Kidney (tissue), 14 donors: ENCODE results near the gene CUTA. TPM values are rescaled to one million over a fixed set of nuclear protein-coding genes. Genes with fewer than 3 reads are reported as not detected.
A peak's percentile ranks its signal among the peaks of the same experiment; 100 is the strongest.
"Not testable (repeated sequence)": the region's sequence is repeated elsewhere in the genome, so short reads cannot be mapped to it uniquely, and the experiment has no call there.

Source experiments
- DNase-seq, 5 donors: peaks; one replicate each; pipeline ENCODE4 v3.0.0-alpha.2; 2013 to 2020
- FAIRE-seq: peaks from 2 replicates; lab custom pipeline; 2012; peaks lifted over from hg19 to GRCh38; lab: Jason Lieb, UNC
- H3K27ac ChIP-seq, 2 donors: one replicate each; pipeline ENCODE4 v1.7.0; 2013; ENCODE audit warnings: low read depth in 2 of 2, low read length in 2 of 2, inconsistent platforms in 1 of 2
- H3K27me3 ChIP-seq: one replicate; pipeline ENCODE4 v1.7.1; 2013; ENCODE audit warnings: low read length, inconsistent platforms; ENCODE audit not compliant: control insufficient read depth, insufficient read depth
- H3K36me3 ChIP-seq, 3 donors: one replicate each; pipeline versions ENCODE4 v1.7.0 to v1.7.1; 2013; ENCODE audit warnings: low read length in 3 of 3, control low read depth in 1 of 3, inconsistent platforms in 1 of 3; ENCODE audit not compliant: insufficient read depth in 3 of 3, control insufficient read depth in 2 of 3
- H3K4me1 ChIP-seq, 3 donors: one replicate each; pipeline versions ENCODE4 v1.7.0 to v1.7.1; 2013; ENCODE audit warnings: low read length in 3 of 3, inconsistent platforms in 1 of 3, low read depth in 1 of 3; ENCODE audit not compliant: control insufficient read depth in 2 of 3, insufficient read depth in 2 of 3
- H3K4me3 ChIP-seq, 3 donors: one replicate each; pipeline versions ENCODE4 v1.7.0 to v1.8.1; 2013; ENCODE audit warnings: low read length in 3 of 3, control low read depth in 1 of 3, inconsistent platforms in 1 of 3
- H3K9ac ChIP-seq, 3 donors: one replicate each; pipeline versions ENCODE4 v1.7.0 to v1.7.1; 2013; ENCODE audit warnings: low read length in 3 of 3, control low read depth in 1 of 3, inconsistent platforms in 1 of 3
- H3K9me3 ChIP-seq, 3 donors: one replicate each; pipeline versions ENCODE4 v1.7.0 to v1.7.1; 2013; ENCODE audit warnings: low read length in 3 of 3, control low read depth in 1 of 3, inconsistent platforms in 1 of 3; ENCODE audit not compliant: control insufficient read depth in 2 of 3, insufficient read depth in 1 of 3
- CTCF ChIP-seq: IDR thresholded peaks from 3 replicates; pipeline ENCODE4 v1.5.1; 2012; ENCODE audit warnings: mild to moderate bottlenecking, moderate library complexity, borderline replicate concordance; ENCODE audit not compliant: insufficient read depth; ENCODE audit errors: extremely low read depth
- intact Hi-C: fragments of 100-400 bp; cut with DNase I; formaldehyde crosslinking; loops from one replicate; pipeline ENCODE4 v1.11.1; 2022
- polyA plus RNA-seq: library from polyadenylated mRNA; stranded (reverse); fragments of 350-450 nt; fragmentation: Illumina TruSeq; extraction: RNeasy Lipid Tissue Mini Kit (QIAGEN cat#74804); gene quantifications from one replicate; pipeline ENCODE4 v1.2.3, GENCODE V29; 2014; ENCODE audit warnings: low read depth, low replicate concordance; ENCODE audit not compliant: insufficient read depth
- total RNA-seq: library from RNA; stranded (reverse); fragmentation: NEBNext Ultra II Directional; extraction: Animal tissue kit (Norgen Biotek cat#: 25700); gene quantifications from one replicate; pipeline ENCODE4 v1.2.1, GENCODE V29; 2021
- donor health status: control.
- donor health status: control.
- donor health status: control.
- donor health status: control.
- donor health status: control.
- donor health status: DM: yes; HTN: yes; CAD: no.
- donor health status: Normal renal cell carcinoma (clear cell type).

The CUTA gene
- total and polyA plus RNA-seq, 2 donors from 2014 or later, result 163 to 433 TPM

- no peak for TF ChIP-seq CTCF
- no peaks in the 10 kb centered on the region for H3K36me3 ChIP-seq
- no peak overlapping the region for H3K9ac ChIP-seq
- H3K9me3 ChIP-seq, result no peaks in the 10 kb centered on the region
- FAIRE-seq (no peak), DNase-seq (peak in 1 of 5 donors; percentile 61)
- no peak overlapping the region for H3K27ac ChIP-seq
- intact Hi-C loops, result no loop called here
- no peak overlapping the region for H3K4me3 ChIP-seq
- peaks cover 0 to 7% (median 0%) of the 10 kb centered on the region in 3 donors for H3K4me1 ChIP-seq
- no peaks in the 10 kb centered on the region for H3K27me3 ChIP-seq
Measured at GRCh38 chr6:33404884-33405283, 13.0 kb downstream of the CUTA start.

GRCh38 chr6:33399881-33400280 lies 18.0 kb downstream of the CUTA start:
- H3K36me3 ChIP-seq, intact Hi-C loops, H3K27me3 ChIP-seq, H3K27ac ChIP-seq, DNase-seq, FAIRE-seq, H3K9ac ChIP-seq, H3K4me1 ChIP-seq, H3K9me3 ChIP-seq, H3K4me3 ChIP-seq: not testable (repeated sequence)

- H3K4me3 ChIP-seq, FAIRE-seq, DNase-seq, H3K27me3 ChIP-seq, H3K9me3 ChIP-seq, intact Hi-C loops, H3K27ac ChIP-seq, H3K36me3 ChIP-seq, H3K4me1 ChIP-seq, H3K9ac ChIP-seq: not testable (repeated sequence)
Measured at GRCh38 chr6:33398601-33399000, 19.3 kb downstream of the CUTA start.

GRCh38 chr6:33397541-33397940 lies 20.4 kb downstream of the CUTA start:
- Histone ChIP-seq H3K4me1 (peaks cover 0 to 2% (median 0%) of the 10 kb centered on the region in 3 donors), H3K9ac (no peak overlapping the region), H3K27ac (no peak overlapping the region), H3K4me3 (no peak overlapping the region), H3K36me3 (no peaks in the 10 kb centered on the region), H3K27me3 (no peaks in the 10 kb centered on the region), H3K9me3 (no peaks in the 10 kb centered on the region)
- DNase-seq (no peak), FAIRE-seq (no peak)
- intact Hi-C loops, result no loop called here
- no peak for TF ChIP-seq CTCF
